ENCODE results near the gene ZKSCAN4.

Gene ZKSCAN4

GRCh38 chr6:28248916-28249315 is 3.2 kb downstream of the ZKSCAN4 start:
- no peak for FAIRE-seq
- DNase-seq (ENCODE audit: insufficient read length, low spot score) = no peak
- TF ChIP-seq CTCF (IDR thresholded peaks at IDR 0.05; ENCODE audit: insufficient read depth, missing control alignments) = no peak

- FAIRE-seq = no peak
- DNase-seq (ENCODE audit: insufficient read length, low spot score) = no peak
- TF ChIP-seq CTCF (IDR thresholded peaks at IDR 0.05; ENCODE audit: insufficient read depth, missing control alignments) = no peak
These were observed 6.7 kb downstream of the ZKSCAN4 start for GRCh38 chr6:28245206-28245941.

GRCh38 chr6:28243946-28244345 is 8.1 kb downstream of the ZKSCAN4 start:
- DNase-seq (ENCODE audit: insufficient read length, low spot score) (no peak), FAIRE-seq (no peak)
- TF ChIP-seq CTCF (IDR thresholded peaks at IDR 0.05; ENCODE audit: insufficient read depth, missing control alignments) = no peak

GRCh38 chr6:28240471-28240870 is 11.6 kb downstream of the ZKSCAN4 start:
- DNase-seq (ENCODE audit: insufficient read length, low spot score) (no peak), FAIRE-seq (no peak)
- no peak for TF ChIP-seq CTCF (IDR thresholded peaks at IDR 0.05; ENCODE audit: insufficient read depth, missing control alignments)

- no peak for TF ChIP-seq CTCF (IDR thresholded peaks at IDR 0.05; ENCODE audit: insufficient read depth, missing control alignments)
- FAIRE-seq = no peak
- no peak for DNase-seq (ENCODE audit: insufficient read length, low spot score)
These were observed 12.4 kb downstream of the ZKSCAN4 start for GRCh38 chr6:28239636-28240035.

- no peak for TF ChIP-seq CTCF (IDR thresholded peaks at IDR 0.05; ENCODE audit: insufficient read depth, missing control alignments)
- DNase-seq (ENCODE audit: insufficient read length, low spot score) (no peak), FAIRE-seq (no peak)
These were observed 16.1 kb downstream of the ZKSCAN4 start for GRCh38 chr6:28235912-28236452.

- FAIRE-seq = no peak
These were observed 19.3 kb downstream of the ZKSCAN4 start for GRCh38 chr6:28232785-28233184.

More at GRCh38 chr6:28232785-28233184, 19.3 kb downstream of the ZKSCAN4 start:
- no peak for TF ChIP-seq CTCF (IDR thresholded peaks at IDR 0.05; ENCODE audit: insufficient read depth, missing control alignments)
- no peak for DNase-seq (ENCODE audit: insufficient read length, low spot score)
